Sigmoid colon (tissue), 7 donors: ENCODE data around the gene HOXA11. TPM values are rescaled to one million over a fixed set of nuclear protein-coding genes. Genes with fewer than 3 reads are reported as not detected.

Source experiments
- DNase-seq: peaks from one replicate; pipeline ENCODE4 v3.0.0-alpha.2; 2019
- H3K27ac ChIP-seq, 4 donors: fragments of 200-600 bp; sonication (generic); one replicate each; pipeline ENCODE4 v1.5.1; 2016 to 2019; ENCODE audit warnings: mild to moderate bottlenecking in 1 of 4
- H3K27me3 ChIP-seq, 3 donors: fragments of 200-600 bp; sonication (generic); one replicate each; pipeline ENCODE4 v1.5.1; 2019; ENCODE audit warnings: mild to moderate bottlenecking in 1 of 3
- H3K36me3 ChIP-seq, 4 donors: fragments of 200-600 bp; sonication (generic); one replicate each; pipeline ENCODE4 v1.5.1; 2016 to 2019
- H3K4me1 ChIP-seq, 4 donors: fragments of 200-600 bp; sonication (generic); one replicate each; pipeline ENCODE4 v1.5.1; 2017 to 2019
- H3K4me3 ChIP-seq, 4 donors: fragments of 200-600 bp; sonication (generic); one replicate each; pipeline ENCODE4 v1.5.1; 2017 to 2019; ENCODE audit warnings: mild to moderate bottlenecking in 2 of 4, moderate library complexity in 1 of 4
- H3K9me3 ChIP-seq, 4 donors: fragments of 200-600 bp in 3 of 4; sonication (generic) in 3 of 4; one replicate each; pipeline versions ENCODE4 v1.5.1 to v1.6.1; 2013 to 2019
- EP300 ChIP-seq, 4 donors: sonication (generic); formaldehyde crosslinking; IDR thresholded peaks; one replicate each; pipeline ENCODE4 v1.6.1; 2017; ENCODE audit warnings: antibody characterized with exemption in 4 of 4
- POLR2A ChIP-seq, 2 donors: fragments of 450-650 bp; IDR thresholded peaks; one replicate each; pipeline ENCODE4 v1.6.1; 2016; ENCODE audit warnings: antibody characterized with exemption in 2 of 2, mild to moderate bottlenecking in 2 of 2, moderate library complexity in 2 of 2
- POLR2AphosphoS5 ChIP-seq, 4 donors: sonication (generic); formaldehyde crosslinking; IDR thresholded peaks; one replicate each; pipeline ENCODE4 v1.6.1; 2017; ENCODE audit warnings: antibody characterized with exemption in 4 of 4
- WGBS, 2 donors: extraction: QIAGEN DNeasy Blood & Tissue Kit; methylation state at CpG; one replicate each; pipeline ENCODE4 v1.1.7; 2013; 5-methylcytosine and 5-hydroxymethylcytosine counted together
- intact Hi-C: fragments of 100-400 bp; cut with DNase I; formaldehyde crosslinking; loops from one replicate; pipeline ENCODE4 v1.15.1; 2023
- polyA plus RNA-seq, 3 donors: library from polyadenylated mRNA; stranded (reverse); fragments of 200-250 nt; gene quantifications; one replicate each; pipeline ENCODE4 v1.2.3, GENCODE V29; 2013
- total RNA-seq, 4 donors: library from RNA; depleted of rRNA; stranded (reverse); fragments of >200 nt; gene quantifications; one replicate each; pipeline ENCODE4 v1.1.0, GENCODE V29; 2016
- TF ChIP-seq, protein P1 (sequence below), 4 experiments: fragments of 450-650 bp in 3 of 4; fragments of 200-600 bp in 1 of 4; IDR thresholded peaks; one replicate each; pipeline ENCODE4 v1.5.1; 2016 to 2019; ENCODE audit warnings: antibody characterized with exemption in 4 of 4, mild to moderate bottlenecking in 3 of 4, moderate library complexity in 2 of 4
- donor health status: healthy with polysubstance abuse.
- donor health status: Bipolar disorder and iron deficiency.
- donor health status: healthy.

Gene HOXA11
- total and polyA plus RNA-seq, 7 donors: 3.0 to 25.0 (median 18.7) TPM

DNA sequence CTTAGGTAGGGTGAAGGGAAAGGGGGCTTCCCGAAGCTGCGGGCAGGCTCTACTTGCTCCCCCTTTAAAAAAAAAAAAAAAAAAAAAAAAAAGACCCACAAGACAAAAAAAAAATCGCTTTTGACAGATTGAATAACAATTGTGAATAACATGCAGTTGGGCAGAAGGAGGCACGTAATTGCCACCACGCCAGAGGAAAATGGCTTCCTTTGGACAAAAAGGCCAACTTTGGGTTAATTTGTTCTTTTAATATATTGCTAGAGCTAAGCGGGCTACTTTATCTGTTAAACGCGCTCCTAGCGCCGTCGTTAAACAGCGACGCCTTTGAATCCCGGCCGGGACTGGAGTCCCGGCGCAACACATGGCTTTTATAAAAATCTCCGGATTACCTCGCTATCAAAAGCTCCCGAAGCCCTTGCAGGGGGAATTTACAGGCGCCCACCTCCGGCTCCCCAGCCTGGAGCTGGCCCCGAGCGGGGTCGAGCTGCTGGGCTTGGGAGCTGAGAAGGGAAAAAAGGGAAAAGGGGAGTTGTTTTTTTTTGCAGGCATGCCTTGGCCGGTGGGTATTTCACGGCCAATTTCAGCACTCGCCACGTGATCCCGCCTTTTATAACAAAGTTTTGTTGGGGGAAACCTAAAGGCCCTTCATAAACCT is 1.2 kb downstream of the HOXA11 start:
- peak; percentile 76 for DNase-seq
- intact Hi-C loops: no loop called here
- TF ChIP-seq POLR2A (IDR thresholded peaks at IDR 0.05) (no peak), POLR2AphosphoS5 (IDR thresholded peaks at IDR 0.05) (no peak), EP300 (IDR thresholded peaks at IDR 0.05) (no peak)
- TF ChIP-seq, protein P1, sequence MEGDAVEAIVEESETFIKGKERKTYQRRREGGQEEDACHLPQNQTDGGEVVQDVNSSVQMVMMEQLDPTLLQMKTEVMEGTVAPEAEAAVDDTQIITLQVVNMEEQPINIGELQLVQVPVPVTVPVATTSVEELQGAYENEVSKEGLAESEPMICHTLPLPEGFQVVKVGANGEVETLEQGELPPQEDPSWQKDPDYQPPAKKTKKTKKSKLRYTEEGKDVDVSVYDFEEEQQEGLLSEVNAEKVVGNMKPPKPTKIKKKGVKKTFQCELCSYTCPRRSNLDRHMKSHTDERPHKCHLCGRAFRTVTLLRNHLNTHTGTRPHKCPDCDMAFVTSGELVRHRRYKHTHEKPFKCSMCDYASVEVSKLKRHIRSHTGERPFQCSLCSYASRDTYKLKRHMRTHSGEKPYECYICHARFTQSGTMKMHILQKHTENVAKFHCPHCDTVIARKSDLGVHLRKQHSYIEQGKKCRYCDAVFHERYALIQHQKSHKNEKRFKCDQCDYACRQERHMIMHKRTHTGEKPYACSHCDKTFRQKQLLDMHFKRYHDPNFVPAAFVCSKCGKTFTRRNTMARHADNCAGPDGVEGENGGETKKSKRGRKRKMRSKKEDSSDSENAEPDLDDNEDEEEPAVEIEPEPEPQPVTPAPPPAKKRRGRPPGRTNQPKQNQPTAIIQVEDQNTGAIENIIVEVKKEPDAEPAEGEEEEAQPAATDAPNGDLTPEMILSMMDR (IDR thresholded peaks at IDR 0.05): no peak
- H3K27me3 ChIP-seq: peaks cover 0 to 13% (median 0%) of the 10 kb centered on the region in 3 donors
- peaks cover 3 to 72% (median 45%) of the 10 kb centered on the region in 4 donors for H3K4me1 ChIP-seq
- H3K36me3 ChIP-seq: no peaks in the 10 kb centered on the region
- H3K27ac ChIP-seq: peak overlapping the region in 3 of 4 donors; percentile 97 to 98 (median 98)
- WGBS, 2 donors: 1 to 2% methylated on average over 30 of the region's 30 CpGs
- H3K4me3 ChIP-seq: peak overlapping the region; percentile 71 to 76 (median 72)
- no peaks in the 10 kb centered on the region for H3K9me3 ChIP-seq

DNA sequence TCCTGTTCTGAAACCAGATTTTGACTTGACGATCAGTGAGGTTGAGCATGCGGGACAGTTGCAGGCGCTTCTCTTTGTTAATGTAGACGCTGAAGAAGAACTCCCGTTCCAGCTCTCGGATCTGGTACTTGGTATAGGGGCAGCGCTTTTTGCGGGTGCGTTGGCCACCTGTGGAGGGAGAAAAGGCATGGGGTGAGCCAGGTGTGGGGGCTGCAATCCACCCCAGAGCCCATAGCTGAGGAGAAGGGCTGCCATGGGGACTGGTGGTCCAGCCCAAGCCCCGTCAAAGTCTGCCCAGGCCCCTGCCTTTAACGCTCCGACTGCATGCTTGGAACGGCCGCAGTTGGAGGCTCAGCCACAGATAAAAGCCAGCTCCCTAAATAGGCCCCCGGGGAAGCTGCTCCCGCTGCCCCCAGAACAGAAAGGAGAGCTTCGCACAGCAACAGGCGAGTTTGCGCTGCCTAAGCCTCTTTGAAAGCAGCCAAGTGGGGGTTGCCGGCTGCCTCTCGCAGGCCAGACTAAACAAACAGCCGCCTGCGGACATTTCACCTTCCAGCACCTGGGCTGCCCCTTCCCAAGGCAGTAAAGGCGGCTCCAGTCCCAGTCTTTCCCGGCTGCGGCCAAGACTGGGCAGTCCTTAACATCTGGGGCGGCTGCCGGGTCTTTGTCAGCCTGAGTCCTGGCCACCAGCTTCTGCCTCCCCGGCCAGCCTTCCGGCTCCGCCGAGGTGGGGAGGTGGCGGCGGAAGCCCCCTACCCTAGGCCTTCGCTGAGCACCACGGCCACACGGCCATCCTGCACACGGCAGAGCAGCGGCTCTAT is 2.0 kb downstream of the HOXA11 start:
- 3 to 13% methylated on average over 39 of the region's 39 CpGs for WGBS, 2 donors
- Histone ChIP-seq H3K4me1 (peaks cover 3 to 64% (median 38%) of the 10 kb centered on the region in 4 donors), H3K27me3 (peaks cover 0 to 11% (median 0%) of the 10 kb centered on the region in 3 donors), H3K4me3 (peak overlapping the region; percentile 71 to 76 (median 72)), H3K27ac (peak overlapping the region in 3 of 4 donors; percentile 97 to 98 (median 98)), H3K9me3 (no peaks in the 10 kb centered on the region), H3K36me3 (no peaks in the 10 kb centered on the region)
- intact Hi-C loops: no loop called here
- DNase-seq: peak; percentile 75
- TF ChIP-seq POLR2A (IDR thresholded peaks at IDR 0.05): peak in 1 of 2 donors; percentile 14
- TF ChIP-seq EP300 (IDR thresholded peaks at IDR 0.05): no peak
- TF ChIP-seq POLR2AphosphoS5 (IDR thresholded peaks at IDR 0.05): peak in 2 of 4 donors; percentile 32 to 44

DNA sequence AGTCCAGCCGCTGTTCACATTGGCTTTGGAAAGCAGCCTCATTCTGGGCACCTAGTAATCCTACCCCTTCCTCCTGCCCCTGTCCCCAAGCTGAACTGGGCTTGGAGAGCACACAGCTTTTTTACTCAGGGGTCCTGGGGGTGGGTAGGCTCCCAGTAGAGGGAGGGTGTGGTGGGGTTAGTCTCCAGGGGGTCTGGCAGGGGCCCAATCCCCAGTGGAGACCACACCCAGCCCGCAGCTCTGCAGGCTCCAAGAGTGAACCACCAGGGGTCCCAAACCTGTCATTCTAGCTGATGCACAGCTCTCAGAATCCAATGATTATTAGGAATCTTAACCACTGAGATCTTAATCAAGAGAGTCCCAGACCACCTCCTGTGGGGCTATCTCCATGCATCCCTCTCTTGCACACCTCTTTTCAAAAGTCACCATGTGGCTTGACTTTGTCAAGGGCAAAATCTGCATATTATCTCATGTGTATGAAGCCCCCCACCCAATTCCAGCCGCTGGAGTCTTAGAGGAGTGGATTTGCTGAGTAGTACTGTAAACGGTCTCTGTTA is 2.7 kb downstream of the HOXA11 start:
- DNase-seq: peak; percentile 74
- Histone ChIP-seq H3K9me3 (no peaks in the 10 kb centered on the region), H3K27me3 (peaks cover 0 to 11% (median 0%) of the 10 kb centered on the region in 3 donors), H3K27ac (peak overlapping the region in 3 of 4 donors; percentile 97 to 98 (median 98)), H3K4me1 (peaks cover 3 to 57% (median 35%) of the 10 kb centered on the region in 4 donors), H3K4me3 (peak overlapping the region; percentile 71 to 76 (median 72)), H3K36me3 (no peaks in the 10 kb centered on the region)
- intact Hi-C loops: no loop called here
- TF ChIP-seq POLR2AphosphoS5 (IDR thresholded peaks at IDR 0.05) (no peak), EP300 (IDR thresholded peaks at IDR 0.05) (no peak), POLR2A (IDR thresholded peaks at IDR 0.05) (no peak)
- TF ChIP-seq, protein P1 (IDR thresholded peaks at IDR 0.05): no peak
- WGBS, 2 donors: 22 to 48% methylated on average over 4 of the region's 4 CpGs

DNA sequence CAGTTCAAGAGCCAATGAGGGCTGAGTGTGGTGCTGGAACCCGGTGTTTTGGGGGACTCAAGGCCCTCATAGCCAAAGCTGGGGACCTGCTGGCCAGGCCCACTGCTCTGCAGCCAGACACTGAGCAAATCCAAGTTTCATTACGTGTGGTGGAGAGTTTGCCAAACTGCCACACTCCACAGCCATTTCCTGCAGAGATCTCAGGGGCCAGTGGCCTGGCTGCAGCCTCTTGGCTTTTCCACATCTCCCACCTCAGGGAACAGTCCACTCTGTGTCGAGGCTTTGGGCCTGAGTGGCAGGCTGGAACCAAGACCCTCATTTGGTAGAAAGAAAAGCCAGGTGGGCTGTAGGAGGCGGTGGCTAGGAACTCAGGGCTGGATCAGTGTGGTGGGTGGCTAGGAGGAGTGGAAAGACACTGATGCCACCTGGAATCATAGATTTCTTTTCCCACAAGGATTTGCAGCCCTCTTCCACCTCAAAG is 3.2 kb downstream of the HOXA11 start:
- Histone ChIP-seq H3K9me3 (no peaks in the 10 kb centered on the region), H3K4me3 (peak overlapping the region in 3 of 4 donors; percentile 8 to 76 (median 72)), H3K27ac (peak overlapping the region in 3 of 4 donors; percentile 97 to 98 (median 98)), H3K36me3 (no peaks in the 10 kb centered on the region), H3K4me1 (peaks cover 3 to 52% (median 35%) of the 10 kb centered on the region in 4 donors), H3K27me3 (peaks cover 0 to 11% (median 0%) of the 10 kb centered on the region in 3 donors)
- TF ChIP-seq EP300 (IDR thresholded peaks at IDR 0.05) (no peak), POLR2AphosphoS5 (IDR thresholded peaks at IDR 0.05) (peak in 2 of 4 donors; percentile 5 to 20), POLR2A (IDR thresholded peaks at IDR 0.05) (no peak)
- TF ChIP-seq, protein P1 (IDR thresholded peaks at IDR 0.05): no peak
- peak; percentile 72 for DNase-seq
- 29 to 71% methylated on average over 4 of the region's 4 CpGs for WGBS, 2 donors
- intact Hi-C loops: no loop called here
